Measurements from ENCODE around the gene LGALS4.
"Not testable (repeated sequence)": the region's sequence is repeated elsewhere in the genome, so short reads cannot be mapped to it uniquely, and the experiment has no call there.

LGALS4 gene

GRCh38 chr19:38784224-38784623 lies 28.5 kb downstream of the LGALS4 start:
- TF ChIP-seq CTCF (conservative IDR thresholded peaks at IDR 0.05): no peak
- no peak overlapping the region for H3K27ac ChIP-seq

DNA sequence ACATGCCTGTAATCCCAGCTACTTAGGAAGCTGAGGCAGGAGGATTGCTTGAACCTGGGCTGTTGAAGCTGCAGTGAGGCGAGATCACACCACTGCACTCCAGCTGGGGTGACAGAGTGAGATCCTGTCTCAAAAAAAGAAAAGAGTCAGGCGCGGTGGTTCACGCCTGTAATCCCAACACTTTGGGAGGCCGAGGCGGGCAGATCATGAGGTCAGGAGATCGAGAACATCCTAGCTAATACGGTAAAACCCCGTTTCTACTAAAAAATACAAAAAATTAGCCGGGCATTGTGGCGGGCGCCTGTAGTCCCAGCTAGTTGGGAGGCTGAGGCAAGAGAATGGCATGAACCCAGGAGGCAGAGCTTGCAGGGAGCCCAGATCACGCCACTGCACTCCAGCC lies 30.5 kb downstream of the LGALS4 start:
- H3K27ac ChIP-seq: not testable (repeated sequence)

DNA sequence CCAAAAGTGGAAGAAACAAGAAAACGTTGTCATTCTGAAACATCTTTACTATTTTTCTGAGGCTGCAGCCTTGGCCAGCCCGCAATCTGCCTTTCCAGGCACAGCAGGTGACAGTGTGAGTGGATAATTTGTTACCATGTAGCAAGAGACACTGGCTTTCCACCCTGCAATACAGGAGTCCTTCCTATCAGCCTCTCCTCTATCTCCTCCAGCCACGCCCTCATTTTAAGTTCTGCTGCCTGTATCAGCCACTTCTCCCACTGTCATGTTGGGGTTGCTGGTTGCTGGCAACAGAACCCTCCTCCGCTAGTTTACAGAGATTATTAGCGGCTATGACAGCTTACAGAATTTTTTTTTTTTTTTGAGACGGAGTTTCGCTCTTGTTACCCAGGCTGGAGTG lies 31.7 kb downstream of the LGALS4 start:
- H3K27ac ChIP-seq: no peak overlapping the region
- no peak for TF ChIP-seq CTCF (conservative IDR thresholded peaks at IDR 0.05)

- TF ChIP-seq CTCF (conservative IDR thresholded peaks at IDR 0.05): no peak
Measured at GRCh38 chr19:38780443-38780842, 32.3 kb downstream of the LGALS4 start.

GRCh38 chr19:38778733-38779132 lies 34.0 kb downstream of the LGALS4 start:
- TF ChIP-seq CTCF (conservative IDR thresholded peaks at IDR 0.05): no peak
- no peak overlapping the region for H3K27ac ChIP-seq

More at GRCh38 chr19:38780443-38780842, 32.3 kb downstream of the LGALS4 start:
- no peak overlapping the region for H3K27ac ChIP-seq

GRCh38 chr19:38774181-38774950 lies 38.4 kb downstream of the LGALS4 start:
- TF ChIP-seq CTCF (conservative IDR thresholded peaks at IDR 0.05): no peak
- no peak overlapping the region for H3K27ac ChIP-seq

DNA sequence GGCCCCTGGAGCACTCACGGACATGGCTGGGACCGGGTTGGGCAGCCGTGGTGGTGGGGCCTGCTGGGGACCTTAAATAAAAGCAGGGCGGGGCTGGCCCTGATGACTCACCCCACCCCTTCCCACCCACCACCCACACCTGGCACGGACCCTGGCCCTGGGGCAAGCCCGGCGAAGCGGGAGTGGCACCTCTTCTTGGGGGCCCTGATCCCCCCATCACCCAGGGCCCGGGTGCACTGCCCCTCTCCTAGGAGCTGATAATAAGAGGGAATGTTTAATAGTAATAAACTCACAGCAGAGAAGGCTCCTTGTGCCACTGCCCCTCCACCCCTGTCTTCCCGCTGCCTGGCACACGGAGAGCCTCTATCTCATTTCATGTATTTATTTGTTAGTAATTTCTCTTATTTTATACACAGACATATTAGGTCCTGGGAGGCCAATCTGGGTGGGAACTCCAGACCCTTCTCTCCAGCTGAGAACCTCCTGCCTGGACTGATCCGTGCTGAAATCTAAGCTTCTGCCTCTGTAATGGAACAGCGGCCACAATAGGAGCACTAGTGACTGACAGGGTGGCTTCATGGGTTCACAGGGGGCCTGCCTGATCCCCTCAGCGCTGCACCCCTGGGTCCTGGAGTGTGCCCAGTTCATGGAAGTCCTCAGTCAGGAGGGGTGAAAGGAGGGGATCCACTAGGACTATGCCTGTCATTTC lies 39.1 kb downstream of the LGALS4 start, which contains the start of gene LGALS7:
Gene LGALS7 (minus strand): TSS at position 49 of the 709 bp plus-strand sequence. CDS start 25 bp downstream, at position 24.
- no peak for TF ChIP-seq CTCF (conservative IDR thresholded peaks at IDR 0.05)
- no peak within 1 kb of the TSS for H3K27ac ChIP-seq

- H3K27ac ChIP-seq: not testable (repeated sequence)
Measured at GRCh38 chr19:38771569-38771968, 41.2 kb downstream of the LGALS4 start.

- not testable (repeated sequence) for H3K27ac ChIP-seq
Measured at GRCh38 chr19:38770949-38771275, 41.8 kb downstream of the LGALS4 start.

GRCh38 chr19:38770228-38770948 lies 42.4 kb downstream of the LGALS4 start:
- H3K27ac ChIP-seq: not testable (repeated sequence)
